Ishikawa (cell line): ENCODE measurements around the gene CIAO2A.

Experiments used
- CEBPB ChIP-seq: IDR thresholded peaks from 2 replicates; pipeline ENCODE4 v1.6.1; 2012
- CREB1 ChIP-seq: IDR thresholded peaks from 2 replicates; pipeline ENCODE4 v1.6.1; 2012; ENCODE audit warnings: low read depth
- EGR1 ChIP-seq: IDR thresholded peaks from 2 replicates; pipeline ENCODE4 v1.6.1; 2012
- EP300 ChIP-seq: IDR thresholded peaks from 2 replicates; pipeline ENCODE4 v1.6.1; 2012; ENCODE audit warnings: borderline replicate concordance
- FOXM1 ChIP-seq: IDR thresholded peaks from 2 replicates; pipeline ENCODE4 v1.6.1; 2012; ENCODE audit warnings: low read depth, borderline replicate concordance
- NFIC ChIP-seq: IDR thresholded peaks from 2 replicates; pipeline ENCODE4 v1.6.1; 2012
- RAD21 ChIP-seq: IDR thresholded peaks from 2 replicates; pipeline ENCODE4 v1.6.1; 2012; ENCODE audit warnings: low read depth
- TAF1 ChIP-seq: IDR thresholded peaks from 2 replicates; pipeline ENCODE4 v1.6.1; 2012; ENCODE audit warnings: low read depth, mild to moderate bottlenecking
- TCF12 ChIP-seq: IDR thresholded peaks from 2 replicates; pipeline ENCODE4 v1.6.1; 2012; ENCODE audit warnings: low read depth
- TEAD4 ChIP-seq: IDR thresholded peaks from 2 replicates; pipeline ENCODE4 v1.6.1; 2012
- USF1 ChIP-seq: IDR thresholded peaks from 2 replicates; pipeline ENCODE4 v1.6.1; 2012
- YY1 ChIP-seq: IDR thresholded peaks from 2 replicates; pipeline ENCODE4 v1.6.1; 2012; ENCODE audit warnings: low read depth
- ZBTB7A ChIP-seq: IDR thresholded peaks from 2 replicates; pipeline ENCODE4 v1.6.1; 2012; ENCODE audit warnings: low read depth
- TF ChIP-seq, protein P1 (sequence below): IDR thresholded peaks from 2 replicates; pipeline ENCODE4 v1.6.1; 2012
- TF ChIP-seq, protein P2 (sequence below): IDR thresholded peaks from 2 replicates; pipeline ENCODE4 v1.6.1; 2012; ENCODE audit warnings: low read depth, mild to moderate bottlenecking

The CIAO2A gene

DNA sequence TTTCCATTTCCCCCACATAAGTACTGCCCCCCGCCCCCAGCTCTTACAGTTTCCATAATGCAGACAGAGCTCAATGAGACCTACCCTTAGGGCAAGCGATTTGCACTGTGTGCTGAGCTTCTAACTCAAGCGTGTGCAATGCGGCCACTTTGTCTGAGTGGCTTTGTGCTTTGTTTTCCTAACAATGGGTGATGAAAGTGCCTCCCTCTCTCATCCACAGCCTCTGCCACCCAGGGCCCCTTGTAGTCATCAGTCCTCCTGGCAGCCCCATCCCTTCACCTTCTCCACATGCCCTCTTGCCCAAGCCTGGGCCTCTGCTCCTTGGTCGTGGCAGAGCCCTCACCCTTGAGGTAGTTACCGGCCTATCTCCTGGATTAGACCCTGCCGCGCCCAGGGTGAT lies 64.5 kb downstream of the CIAO2A start:
- TF ChIP-seq, protein P1, sequence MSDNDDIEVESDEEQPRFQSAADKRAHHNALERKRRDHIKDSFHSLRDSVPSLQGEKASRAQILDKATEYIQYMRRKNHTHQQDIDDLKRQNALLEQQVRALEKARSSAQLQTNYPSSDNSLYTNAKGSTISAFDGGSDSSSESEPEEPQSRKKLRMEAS, result no peak
- TF ChIP-seq TCF12 (no peak), CREB1 (no peak), TAF1 (no peak), CEBPB (no peak), NFIC (no peak), USF1 (no peak), EP300 (no peak), YY1 (no peak)
- TF ChIP-seq, protein P2, sequence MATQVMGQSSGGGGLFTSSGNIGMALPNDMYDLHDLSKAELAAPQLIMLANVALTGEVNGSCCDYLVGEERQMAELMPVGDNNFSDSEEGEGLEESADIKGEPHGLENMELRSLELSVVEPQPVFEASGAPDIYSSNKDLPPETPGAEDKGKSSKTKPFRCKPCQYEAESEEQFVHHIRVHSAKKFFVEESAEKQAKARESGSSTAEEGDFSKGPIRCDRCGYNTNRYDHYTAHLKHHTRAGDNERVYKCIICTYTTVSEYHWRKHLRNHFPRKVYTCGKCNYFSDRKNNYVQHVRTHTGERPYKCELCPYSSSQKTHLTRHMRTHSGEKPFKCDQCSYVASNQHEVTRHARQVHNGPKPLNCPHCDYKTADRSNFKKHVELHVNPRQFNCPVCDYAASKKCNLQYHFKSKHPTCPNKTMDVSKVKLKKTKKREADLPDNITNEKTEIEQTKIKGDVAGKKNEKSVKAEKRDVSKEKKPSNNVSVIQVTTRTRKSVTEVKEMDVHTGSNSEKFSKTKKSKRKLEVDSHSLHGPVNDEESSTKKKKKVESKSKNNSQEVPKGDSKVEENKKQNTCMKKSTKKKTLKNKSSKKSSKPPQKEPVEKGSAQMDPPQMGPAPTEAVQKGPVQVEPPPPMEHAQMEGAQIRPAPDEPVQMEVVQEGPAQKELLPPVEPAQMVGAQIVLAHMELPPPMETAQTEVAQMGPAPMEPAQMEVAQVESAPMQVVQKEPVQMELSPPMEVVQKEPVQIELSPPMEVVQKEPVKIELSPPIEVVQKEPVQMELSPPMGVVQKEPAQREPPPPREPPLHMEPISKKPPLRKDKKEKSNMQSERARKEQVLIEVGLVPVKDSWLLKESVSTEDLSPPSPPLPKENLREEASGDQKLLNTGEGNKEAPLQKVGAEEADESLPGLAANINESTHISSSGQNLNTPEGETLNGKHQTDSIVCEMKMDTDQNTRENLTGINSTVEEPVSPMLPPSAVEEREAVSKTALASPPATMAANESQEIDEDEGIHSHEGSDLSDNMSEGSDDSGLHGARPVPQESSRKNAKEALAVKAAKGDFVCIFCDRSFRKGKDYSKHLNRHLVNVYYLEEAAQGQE, result no peak

GRCh38 chr15:64026591-64026990 lies 67.0 kb downstream of the CIAO2A start:
- TF ChIP-seq TAF1, result no peak
- no peak for TF ChIP-seq CREB1
- TF ChIP-seq RAD21, result no peak
- TF ChIP-seq EGR1, result no peak
- TF ChIP-seq CEBPB, result no peak
- no peak for TF ChIP-seq ZBTB7A
- TF ChIP-seq TCF12, result no peak
- no peak for TF ChIP-seq USF1
- TF ChIP-seq, protein P2, result no peak

- TF ChIP-seq TCF12 (no peak), EGR1 (no peak)
Observed at GRCh38 chr15:64024172-64025050, 69.2 kb downstream of the CIAO2A start.

GRCh38 chr15:64023220-64023619 lies 70.4 kb downstream of the CIAO2A start:
- TF ChIP-seq, protein P1, result no peak
- TF ChIP-seq RAD21 (no peak), EP300 (no peak), ZBTB7A (no peak), CREB1 (no peak), YY1 (no peak)

DNA sequence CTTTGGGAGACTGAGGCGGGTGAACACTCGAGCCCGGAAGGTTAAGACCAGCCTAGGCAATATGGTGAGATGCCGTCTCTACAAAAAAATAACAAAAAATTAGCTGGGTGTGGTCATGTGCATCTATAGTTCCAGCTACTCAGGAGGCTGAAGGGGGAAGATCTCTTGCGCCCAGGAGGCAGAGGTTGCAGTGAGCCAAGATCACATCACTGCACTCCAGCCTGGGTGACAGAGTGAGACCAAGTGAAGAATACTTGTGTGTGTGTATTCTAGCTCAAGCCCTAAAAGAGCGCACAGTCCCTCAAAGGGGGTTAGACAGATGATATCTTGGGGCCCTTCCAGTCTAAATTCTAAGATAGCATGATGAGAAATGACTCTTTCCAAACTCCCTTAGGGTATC lies 71.1 kb downstream of the CIAO2A start:
- TF ChIP-seq YY1 (no peak), CREB1 (no peak), EP300 (no peak), RAD21 (no peak), ZBTB7A (no peak), CEBPB (no peak), TCF12 (no peak), TEAD4 (no peak), TAF1 (no peak), USF1 (no peak), FOXM1 (no peak), EGR1 (no peak), NFIC (no peak)
- TF ChIP-seq, protein P1, result no peak
- TF ChIP-seq, protein P2, result no peak
